DND-41 (cell line): ENCODE results near the gene RNASE13.

ENCODE experiments used
- EZH2 ChIP-seq: IDR thresholded peaks from 3 replicates; pipeline ENCODE4 v1.6.1; 2012; ENCODE audit warnings: borderline replicate concordance, low read depth, mild to moderate bottlenecking, moderate library complexity, low read length, inconsistent platforms; ENCODE audit not compliant: severe bottlenecking
- TF ChIP-seq, protein P1 (sequence below): IDR thresholded peaks from 2 replicates; pipeline ENCODE4 v1.5.1; 2012; ENCODE audit warnings: borderline replicate concordance, low read length, moderate library complexity, mild to moderate bottlenecking; ENCODE audit not compliant: poor library complexity, severe bottlenecking; ENCODE audit errors: extremely low read depth

DNA sequence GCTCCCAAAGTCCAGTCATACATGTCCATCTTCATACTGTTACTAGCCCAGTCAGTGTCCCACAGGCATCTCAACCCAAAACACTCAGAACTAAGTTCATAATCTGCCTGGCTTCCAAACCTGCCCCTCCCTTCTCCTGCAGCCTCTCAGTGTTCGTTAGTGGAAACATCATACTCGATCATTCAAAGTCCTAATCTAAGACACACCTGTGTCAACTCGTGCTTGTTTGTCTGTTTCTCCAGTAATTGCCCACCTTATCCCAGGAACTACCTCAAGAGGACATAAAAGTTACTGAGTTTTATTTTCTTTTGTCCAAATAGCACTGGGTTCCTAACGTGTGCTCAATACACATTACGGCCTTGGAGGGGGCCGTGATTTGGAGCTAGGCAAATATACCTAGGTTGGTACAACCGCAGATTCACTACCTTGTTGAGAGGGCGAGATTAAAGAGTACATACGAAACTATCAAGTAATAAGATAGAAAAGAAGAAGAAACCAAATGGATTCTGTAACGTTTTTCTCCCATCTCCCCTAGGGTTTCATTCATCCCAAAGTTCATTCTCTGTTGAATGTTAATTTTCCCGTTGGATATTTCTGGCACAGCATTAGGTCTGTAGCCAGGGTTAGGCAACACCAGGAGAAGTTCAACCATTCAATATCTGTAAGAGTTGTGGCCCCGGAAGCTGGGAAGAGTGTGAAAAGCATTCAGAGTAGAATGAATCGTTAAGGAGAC is 26.2 kb upstream of the RNASE13 start:
- TF ChIP-seq EZH2: no peak
- TF ChIP-seq, protein P1, sequence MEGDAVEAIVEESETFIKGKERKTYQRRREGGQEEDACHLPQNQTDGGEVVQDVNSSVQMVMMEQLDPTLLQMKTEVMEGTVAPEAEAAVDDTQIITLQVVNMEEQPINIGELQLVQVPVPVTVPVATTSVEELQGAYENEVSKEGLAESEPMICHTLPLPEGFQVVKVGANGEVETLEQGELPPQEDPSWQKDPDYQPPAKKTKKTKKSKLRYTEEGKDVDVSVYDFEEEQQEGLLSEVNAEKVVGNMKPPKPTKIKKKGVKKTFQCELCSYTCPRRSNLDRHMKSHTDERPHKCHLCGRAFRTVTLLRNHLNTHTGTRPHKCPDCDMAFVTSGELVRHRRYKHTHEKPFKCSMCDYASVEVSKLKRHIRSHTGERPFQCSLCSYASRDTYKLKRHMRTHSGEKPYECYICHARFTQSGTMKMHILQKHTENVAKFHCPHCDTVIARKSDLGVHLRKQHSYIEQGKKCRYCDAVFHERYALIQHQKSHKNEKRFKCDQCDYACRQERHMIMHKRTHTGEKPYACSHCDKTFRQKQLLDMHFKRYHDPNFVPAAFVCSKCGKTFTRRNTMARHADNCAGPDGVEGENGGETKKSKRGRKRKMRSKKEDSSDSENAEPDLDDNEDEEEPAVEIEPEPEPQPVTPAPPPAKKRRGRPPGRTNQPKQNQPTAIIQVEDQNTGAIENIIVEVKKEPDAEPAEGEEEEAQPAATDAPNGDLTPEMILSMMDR: no peak
